NCI-H526 treated with DMSO at 0.1 percent for 48 hours (cell line): ENCODE measurements around the gene AKT1.

Experiments used
- DNase-seq: peaks from one replicate; lab custom pipeline; 2025; lab: John Stamatoyannopoulos, UW

Gene AKT1

DNA sequence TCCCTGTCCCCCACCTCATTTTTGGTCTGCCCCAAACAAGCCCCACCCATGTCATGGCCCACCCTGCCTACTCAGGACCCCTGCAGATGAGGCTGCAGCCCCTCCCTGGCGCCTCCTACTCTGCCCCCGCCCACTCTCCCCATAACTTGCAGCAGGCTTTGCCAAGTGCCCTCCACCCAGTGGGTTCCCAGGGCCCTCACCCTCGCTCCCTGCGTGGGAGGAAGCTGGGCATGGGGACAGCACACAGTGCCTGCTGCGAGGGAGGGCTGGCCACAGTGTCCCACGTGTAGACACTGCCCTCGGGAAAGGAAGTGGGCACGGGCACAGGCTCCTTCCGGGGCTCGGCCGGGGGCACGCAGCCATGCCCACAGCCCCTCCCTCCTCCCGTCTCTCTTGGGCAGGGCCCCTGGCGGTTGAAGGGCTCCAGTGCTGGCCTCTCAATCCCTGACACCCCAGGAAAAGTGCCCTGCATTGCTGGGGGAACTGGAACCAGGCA is 9.4 kb downstream of the AKT1 start:
- DNase-seq = no peak

GRCh38 chr14:104785708-104786080 is 9.9 kb downstream of the AKT1 start:
- DNase-seq = no peak

DNA sequence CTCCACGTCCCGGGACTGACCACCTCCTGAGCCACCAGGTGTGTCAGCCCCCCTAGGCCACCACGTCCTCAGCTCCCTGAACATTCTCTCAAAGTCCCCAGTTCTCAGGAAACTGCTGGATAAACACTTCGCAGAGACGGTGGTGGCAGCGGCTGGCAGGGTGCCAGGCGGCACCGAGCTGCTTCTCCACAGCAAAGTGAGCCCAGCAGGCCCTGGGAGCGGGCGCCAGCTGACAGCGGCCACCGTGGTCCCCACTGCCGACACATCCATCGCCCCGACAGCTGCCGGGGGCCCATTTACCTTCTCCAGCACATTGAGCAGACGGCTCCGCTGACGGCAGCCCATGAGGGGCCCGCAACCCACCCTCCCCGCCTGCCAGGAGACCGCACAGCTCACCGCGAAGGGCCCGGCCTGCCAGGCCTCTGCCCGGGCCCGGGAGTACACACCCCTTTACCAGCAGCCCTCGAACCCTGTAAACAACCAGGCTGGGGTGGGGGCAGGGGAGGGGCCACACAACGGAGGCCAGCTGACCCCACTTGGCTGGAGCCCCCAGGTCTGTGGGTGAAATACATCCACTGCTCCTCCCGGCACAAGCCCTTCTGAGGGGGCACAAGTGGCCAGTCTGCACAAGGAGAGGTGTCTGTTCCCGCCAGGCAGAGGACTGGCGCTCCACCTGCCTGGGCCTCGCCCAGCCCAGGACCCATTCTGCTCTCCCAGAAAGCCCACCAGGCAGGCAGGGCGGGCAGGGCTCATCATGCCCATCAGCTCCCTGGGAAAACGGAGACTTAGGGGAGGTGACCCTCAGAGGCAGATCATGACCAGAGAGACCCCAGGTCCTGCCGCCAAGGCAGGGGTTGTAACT is 10.5 kb downstream of the AKT1 start:
- no peak for DNase-seq

DNA sequence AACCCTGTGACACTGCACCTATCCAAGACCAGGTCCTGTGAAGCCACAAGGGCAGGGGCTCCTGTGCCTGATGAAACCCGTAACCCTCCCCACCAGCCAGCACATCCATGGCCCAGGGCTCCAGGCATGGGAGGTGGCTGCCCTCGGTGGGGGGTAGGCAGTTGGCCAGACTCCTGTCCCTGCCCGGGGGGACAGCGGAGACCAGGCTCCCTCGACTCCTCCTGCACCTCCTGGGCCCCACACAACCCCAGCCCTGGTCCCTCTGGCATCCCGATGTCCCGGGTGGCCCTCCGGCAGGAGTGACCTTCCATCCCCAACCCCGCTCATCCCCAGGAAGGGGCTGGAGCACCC is 11.4 kb downstream of the AKT1 start:
- no peak for DNase-seq

DNA sequence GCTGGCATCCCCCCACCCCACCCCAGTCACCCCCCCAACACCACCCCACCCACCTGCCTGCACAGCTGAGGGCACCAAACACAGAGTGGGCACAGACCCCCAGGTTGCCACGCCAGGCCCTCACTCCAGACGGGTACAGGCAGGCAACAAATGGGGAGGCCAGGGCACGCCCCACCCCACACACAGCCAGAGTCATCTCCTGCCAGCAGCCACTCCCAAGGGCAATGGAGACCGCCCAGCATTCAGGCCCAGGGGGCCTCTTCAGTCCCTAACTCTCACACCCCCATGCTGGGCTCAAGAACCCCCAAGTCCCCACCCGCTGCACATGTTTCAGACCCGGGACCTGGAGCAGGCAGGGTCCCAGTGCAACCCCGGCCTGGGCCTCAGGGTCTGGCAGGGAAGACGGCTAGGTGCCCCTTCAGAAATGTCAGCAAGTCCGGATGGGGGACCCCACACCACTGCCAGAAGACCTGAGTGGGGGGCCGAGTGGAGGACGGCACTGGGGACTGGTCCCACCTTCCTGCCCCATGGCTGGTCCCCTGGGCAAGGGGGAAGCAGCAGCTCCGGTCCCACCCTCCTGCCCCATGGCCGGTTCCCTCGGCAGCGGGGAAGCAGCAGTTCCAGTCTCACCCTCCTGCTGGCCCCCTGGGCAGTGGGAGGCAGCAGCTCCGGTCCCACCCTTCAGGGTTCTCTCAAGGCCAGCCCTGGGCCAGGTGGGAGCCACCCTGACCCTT is 11.9 kb downstream of the AKT1 start:
- no peak for DNase-seq

GRCh38 chr14:104782808-104783139 is 12.8 kb downstream of the AKT1 start:
- no peak for DNase-seq

- no peak for DNase-seq
Observed at GRCh38 chr14:104782086-104782807, 13.3 kb downstream of the AKT1 start.

GRCh38 chr14:104781271-104782077 is 14.1 kb downstream of the AKT1 start:
- no peak for DNase-seq

DNA sequence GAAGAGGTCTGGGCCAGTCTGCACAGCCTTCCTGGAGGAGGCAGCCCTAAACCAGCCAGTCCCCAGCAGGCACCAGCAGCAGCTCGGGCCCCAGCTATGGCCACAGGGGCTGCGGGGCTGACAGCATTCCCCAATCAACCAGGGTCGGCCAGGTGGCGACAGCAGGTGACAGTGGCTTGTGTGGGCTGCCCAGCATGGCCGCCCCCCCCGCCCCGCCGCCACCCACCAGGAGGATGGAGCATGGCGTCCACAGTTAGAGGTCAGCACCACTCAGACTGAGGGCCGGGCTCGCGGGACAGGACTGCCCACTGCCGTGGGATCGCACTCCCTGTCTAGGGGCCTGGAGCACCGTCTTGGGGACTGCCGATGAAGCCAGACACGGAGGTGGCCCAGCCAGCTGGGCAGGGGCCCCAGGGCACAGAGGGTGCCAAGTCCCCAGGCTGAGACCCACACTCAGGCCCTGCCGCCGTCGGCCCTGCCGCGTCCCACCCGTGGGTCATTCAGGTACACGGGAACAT is 15.0 kb downstream of the AKT1 start:
- DNase-seq = no peak

GRCh38 chr14:104779776-104780512 is 15.6 kb downstream of the AKT1 start:
- DNase-seq = no peak

GRCh38 chr14:104778694-104779331 is 16.7 kb downstream of the AKT1 start:
- no peak for DNase-seq

GRCh38 chr14:104777808-104778249 is 17.7 kb downstream of the AKT1 start:
- no peak for DNase-seq

DNA sequence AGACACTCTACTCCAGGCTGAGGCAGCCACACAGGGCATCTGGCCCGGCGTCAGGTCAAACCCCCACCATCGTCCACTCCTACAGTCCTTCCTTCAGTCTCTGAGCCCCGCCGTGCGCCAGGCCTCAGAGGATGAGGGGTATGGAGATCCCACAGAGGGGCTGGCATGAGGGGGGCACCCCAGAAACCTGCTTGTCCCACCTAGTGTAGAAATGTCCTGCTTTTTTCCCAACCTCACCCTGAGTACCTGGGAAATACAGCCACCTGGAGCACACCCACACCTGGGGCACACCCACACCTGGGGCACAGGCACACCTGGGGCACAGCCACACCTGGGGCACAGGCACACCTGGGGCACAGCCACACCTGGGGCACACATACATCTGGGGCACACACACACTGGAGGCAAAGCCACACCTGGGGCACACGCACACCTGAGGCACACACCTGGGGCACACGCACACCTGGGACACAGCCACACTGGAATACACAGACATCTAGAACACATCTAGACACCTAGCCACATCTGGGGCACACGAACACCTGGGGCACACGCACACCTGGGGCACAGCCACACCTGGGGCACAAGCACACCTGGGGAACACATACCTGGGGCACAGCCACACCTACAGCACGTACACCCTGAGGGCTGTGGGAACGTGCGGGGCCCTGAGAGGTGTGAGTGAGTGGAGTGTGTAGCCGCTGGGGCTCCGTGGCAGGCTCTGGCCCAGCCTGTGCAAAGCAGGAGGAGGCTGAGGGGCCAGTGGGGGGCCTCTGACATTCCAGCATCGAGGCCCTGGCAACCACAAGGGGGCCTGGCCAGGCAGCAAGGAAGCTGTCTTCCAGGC is 18.4 kb downstream of the AKT1 start:
- DNase-seq = no peak

DNA sequence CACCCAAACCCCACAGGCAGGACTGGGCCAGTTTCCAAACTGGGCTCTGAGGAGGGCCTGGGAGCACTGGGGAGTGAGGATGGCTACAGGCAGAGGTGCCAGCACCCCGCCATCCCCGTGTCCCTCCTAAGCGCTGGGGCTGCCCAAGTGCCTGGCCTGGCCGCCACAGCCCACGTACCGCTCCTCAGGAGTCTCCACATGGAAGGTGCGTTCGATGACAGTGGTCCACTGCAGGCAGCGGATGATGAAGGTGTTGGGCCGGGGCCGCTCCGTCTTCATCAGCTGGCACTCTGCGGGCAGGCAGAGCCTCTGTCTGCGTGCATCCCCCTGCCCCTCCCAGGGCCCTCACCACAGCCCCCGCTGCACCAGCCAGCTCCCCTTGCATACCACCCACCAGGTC is 19.1 kb downstream of the AKT1 start:
- DNase-seq = no peak

- DNase-seq = no peak
Observed at GRCh38 chr14:104775073-104775489, 20.5 kb downstream of the AKT1 start.

GRCh38 chr14:104774453-104775072 is 21.0 kb downstream of the AKT1 start:
- DNase-seq = no peak

- DNase-seq = no peak
Observed at GRCh38 chr14:104773505-104774452, 21.8 kb downstream of the AKT1 start.
